Muscle layer of colon (tissue), 2 donors: ENCODE measurements around the gene RNF115.
"Not testable (repeated sequence)": the region's sequence is repeated elsewhere in the genome, so short reads cannot be mapped to it uniquely, and the experiment has no call there.

Experiments
- H3K27ac ChIP-seq: one replicate; pipeline ENCODE4 v1.7.0; 2013; ENCODE audit warnings: low read depth, mild to moderate bottlenecking, low read length, moderate library complexity
- H3K27me3 ChIP-seq, 2 donors: one replicate each; pipeline ENCODE4 v1.7.0; 2013; ENCODE audit warnings: low read length in 2 of 2, mild to moderate bottlenecking in 2 of 2; ENCODE audit not compliant: insufficient read depth in 2 of 2, control insufficient read depth in 1 of 2
- H3K36me3 ChIP-seq: one replicate; pipeline ENCODE4 v1.7.0; 2013; ENCODE audit warnings: mild to moderate bottlenecking, low read length; ENCODE audit not compliant: insufficient read depth
- H3K4me1 ChIP-seq: one replicate; pipeline ENCODE4 v1.7.0; 2013; ENCODE audit warnings: mild to moderate bottlenecking, low read length; ENCODE audit not compliant: insufficient read depth
- H3K4me3 ChIP-seq, 2 donors: one replicate each; pipeline ENCODE4 v1.7.0; 2013; ENCODE audit warnings: low read length in 2 of 2, low read depth in 1 of 2, mild to moderate bottlenecking in 1 of 2, moderate library complexity in 1 of 2
- H3K9ac ChIP-seq: one replicate; pipeline ENCODE4 v1.7.0; 2013; ENCODE audit warnings: low read length
- H3K9me3 ChIP-seq: one replicate; pipeline ENCODE4 v1.7.0; 2013; ENCODE audit warnings: mild to moderate bottlenecking, low read length
- donor health status: abdominal sarcoma.
- donor health status: Adenocarcinoma of cecum.

RNF115 gene

GRCh38 chr1:145768004-145768403 lies 55.9 kb downstream of the RNF115 start:
- H3K9me3 ChIP-seq, H3K4me3 ChIP-seq, H3K4me1 ChIP-seq, H3K27ac ChIP-seq, H3K27me3 ChIP-seq, H3K9ac ChIP-seq: not testable (repeated sequence)
- peaks cover 16% of the 10 kb centered on the region for H3K36me3 ChIP-seq

GRCh38 chr1:145766926-145767325 lies 57.0 kb downstream of the RNF115 start:
- H3K9me3 ChIP-seq, H3K4me1 ChIP-seq, H3K27me3 ChIP-seq, H3K27ac ChIP-seq, H3K9ac ChIP-seq, H3K4me3 ChIP-seq: not testable (repeated sequence)
- H3K36me3 ChIP-seq, result peaks cover 16% of the 10 kb centered on the region

GRCh38 chr1:145765585-145766360 lies 58.1 kb downstream of the RNF115 start:
- H3K9me3 ChIP-seq, H3K4me1 ChIP-seq, H3K27ac ChIP-seq, H3K4me3 ChIP-seq, H3K27me3 ChIP-seq, H3K9ac ChIP-seq: not testable (repeated sequence)
- H3K36me3 ChIP-seq, result peaks cover 14% of the 10 kb centered on the region

- not testable (repeated sequence) for H3K27ac ChIP-seq, H3K27me3 ChIP-seq, H3K36me3 ChIP-seq, H3K9me3 ChIP-seq, H3K9ac ChIP-seq, H3K4me1 ChIP-seq, H3K4me3 ChIP-seq
Observed at GRCh38 chr1:145765127-145765526, 58.8 kb downstream of the RNF115 start.

GRCh38 chr1:145764231-145764940 lies 59.5 kb downstream of the RNF115 start:
- H3K27me3 ChIP-seq, H3K4me1 ChIP-seq, H3K4me3 ChIP-seq, H3K27ac ChIP-seq, H3K9me3 ChIP-seq, H3K9ac ChIP-seq, H3K36me3 ChIP-seq: not testable (repeated sequence)

GRCh38 chr1:145762001-145762400 lies 61.9 kb downstream of the RNF115 start:
- not testable (repeated sequence) for H3K9me3 ChIP-seq

GRCh38 chr1:145761498-145761897 lies 62.4 kb downstream of the RNF115 start:
- not testable (repeated sequence) for H3K4me1 ChIP-seq, H3K36me3 ChIP-seq

More at GRCh38 chr1:145762001-145762400, 61.9 kb downstream of the RNF115 start:
- not testable (repeated sequence) for H3K9ac ChIP-seq, H3K4me3 ChIP-seq, H3K4me1 ChIP-seq, H3K36me3 ChIP-seq, H3K27ac ChIP-seq, H3K27me3 ChIP-seq

GRCh38 chr1:145760395-145760949 lies 63.4 kb downstream of the RNF115 start:
- H3K27me3 ChIP-seq, H3K9ac ChIP-seq, H3K36me3 ChIP-seq, H3K4me1 ChIP-seq, H3K27ac ChIP-seq, H3K4me3 ChIP-seq, H3K9me3 ChIP-seq: not testable (repeated sequence)

More at GRCh38 chr1:145761498-145761897, 62.4 kb downstream of the RNF115 start:
- not testable (repeated sequence) for H3K27me3 ChIP-seq, H3K9me3 ChIP-seq, H3K4me3 ChIP-seq, H3K27ac ChIP-seq, H3K9ac ChIP-seq

- H3K9ac ChIP-seq, result no peak overlapping the region
- no peaks in the 10 kb centered on the region for H3K9me3 ChIP-seq
- peaks cover 7% of the 10 kb centered on the region for H3K36me3 ChIP-seq
- H3K27me3 ChIP-seq, result no peaks in the 10 kb centered on the region
- H3K4me1 ChIP-seq, result no peaks in the 10 kb centered on the region
- H3K27ac ChIP-seq, result no peak overlapping the region
- H3K4me3 ChIP-seq, result no peak overlapping the region
Observed at GRCh38 chr1:145759721-145760120, 64.2 kb downstream of the RNF115 start.

- no peaks in the 10 kb centered on the region for H3K27me3 ChIP-seq
- H3K4me3 ChIP-seq, result no peak overlapping the region
- H3K9me3 ChIP-seq, result no peaks in the 10 kb centered on the region
- H3K4me1 ChIP-seq, result no peaks in the 10 kb centered on the region
- no peak overlapping the region for H3K27ac ChIP-seq
- H3K36me3 ChIP-seq, result peaks cover 7% of the 10 kb centered on the region
- H3K9ac ChIP-seq, result no peak overlapping the region
Observed at GRCh38 chr1:145758575-145758974, 65.3 kb downstream of the RNF115 start.

GRCh38 chr1:145758116-145758515 lies 65.8 kb downstream of the RNF115 start:
- H3K4me3 ChIP-seq, result no peak overlapping the region
- H3K9me3 ChIP-seq, result no peaks in the 10 kb centered on the region
- H3K27ac ChIP-seq, result no peak overlapping the region
- H3K4me1 ChIP-seq, result no peaks in the 10 kb centered on the region
- H3K27me3 ChIP-seq, result no peaks in the 10 kb centered on the region
- peaks cover 7% of the 10 kb centered on the region for H3K36me3 ChIP-seq
- no peak overlapping the region for H3K9ac ChIP-seq
